ENCODE results near the gene LAPTM4A. TPM values are rescaled to one million over a fixed set of nuclear protein-coding genes. Genes with fewer than 3 reads are reported as not detected.

The LAPTM4A gene
- total RNA-seq, 1 experiment from 2014 or later = 123 TPM

GRCh38 chr2:20094142-20094755 is 42.8 kb upstream of the LAPTM4A start:
- DNase-seq (ENCODE audit: low read depth, low spot score) = no peak
- Histone ChIP-seq H3K27ac (ENCODE audit: low read length) (no peak overlapping the region), H3K4me1 (ENCODE audit: control insufficient read depth, insufficient read depth, low read length) (0 out of 2 replicates have a peak, but pooled peaks cover 3% of the 10 kb centered on the region), H3K27me3 (ENCODE audit: control insufficient read depth, insufficient read depth, low read length) (no peaks in the 10 kb centered on the region), H3K4me3 (ENCODE audit: low read depth in 2 of 2, low read length in 2 of 2) (no peak overlapping the region), H3K36me3 (ENCODE audit: control insufficient read depth, insufficient read depth, low read length) (no peaks in the 10 kb centered on the region), H3K9me3 (ENCODE audit: control insufficient read depth, insufficient read depth, low read depth, low read length) (no peaks in the 10 kb centered on the region)
- CTCF ChIA-PET = interaction anchor here (0.6 to 0.8 kb wide), 2 partner anchors 79 to 258 kb away, joined by 3 to 6 read pairs; no protein-coding TSS in a partner anchor
- ATAC-seq = no peak
- TF ChIP-seq TCF7L2 (IDR thresholded peaks at IDR 0.05; ENCODE audit: low read depth, low read length) (no peak), SIN3A (IDR thresholded peaks at IDR 0.05; ENCODE audit: borderline replicate concordance, insufficient read depth, low read depth, low read length) (no peak)
- BruUV-seq (replicated peaks) = no TSS peak
- intact Hi-C loops (cut with micrococcal nuclease; ENCODE audit: unreplicated experiment) (no loop called here), in situ Hi-C loops (cut with HindIII; ENCODE audit: low pct_unique_long_range_greater_than_20kb, low sequenced_read_pairs) (no loop called here)
- POLR2A ChIA-PET = interaction anchor here (0.7 kb wide), 1 partner anchor 1258 kb away, joined by 3 read pairs; no protein-coding TSS in a partner anchor

GRCh38 chr2:20093263-20094141 is 42.1 kb upstream of the LAPTM4A start:
- ChIA-PET POLR2A (interaction anchor here (0.7 kb wide), 1 partner anchor 1259 kb away, joined by 3 read pairs; no protein-coding TSS in a partner anchor), CTCF (no interaction called here)
- H3K27ac ChIP-seq (ENCODE audit: low read length) = no peak overlapping the region
- BruUV-seq (replicated peaks) = no TSS peak
- no peaks in the 10 kb centered on the region for H3K27me3 ChIP-seq (ENCODE audit: control insufficient read depth, insufficient read depth, low read length)
- peak; percentile 66 for ATAC-seq
- TF ChIP-seq CTCF (IDR thresholded peaks at IDR 0.05) (peak; percentile 75), SIN3A (IDR thresholded peaks at IDR 0.05; ENCODE audit: borderline replicate concordance, insufficient read depth, low read depth, low read length) (no peak)
- H3K9me3 ChIP-seq (ENCODE audit: control insufficient read depth, insufficient read depth, low read depth, low read length) = no peaks in the 10 kb centered on the region
- H3K4me1 ChIP-seq (ENCODE audit: control insufficient read depth, insufficient read depth, low read length) = 0 out of 2 replicates have a peak, but pooled peaks cover 3% of the 10 kb centered on the region
- no peaks in the 10 kb centered on the region for H3K36me3 ChIP-seq (ENCODE audit: control insufficient read depth, insufficient read depth, low read length)
- intact Hi-C loops (cut with micrococcal nuclease; ENCODE audit: unreplicated experiment) = no loop called here
- no peak overlapping the region for H3K4me3 ChIP-seq (ENCODE audit: low read depth in 2 of 2, low read length in 2 of 2)
- in situ Hi-C loops (cut with HindIII; ENCODE audit: low pct_unique_long_range_greater_than_20kb, low sequenced_read_pairs) = no loop called here
- no peak for DNase-seq (ENCODE audit: low read depth, low spot score)

- in situ Hi-C loops (cut with HindIII; ENCODE audit: low pct_unique_long_range_greater_than_20kb, low sequenced_read_pairs) = no loop called here
- Histone ChIP-seq H3K27me3 (ENCODE audit: control insufficient read depth, insufficient read depth, low read length) (no peaks in the 10 kb centered on the region), H3K36me3 (ENCODE audit: control insufficient read depth, insufficient read depth, low read length) (no peaks in the 10 kb centered on the region), H3K9me3 (ENCODE audit: control insufficient read depth, insufficient read depth, low read depth, low read length) (no peaks in the 10 kb centered on the region), H3K4me1 (ENCODE audit: control insufficient read depth, insufficient read depth, low read length) (0 out of 2 replicates have a peak, but pooled peaks cover 3% of the 10 kb centered on the region), H3K27ac (ENCODE audit: low read length) (no peak overlapping the region), H3K4me3 (ENCODE audit: low read depth in 2 of 2, low read length in 2 of 2) (no peak overlapping the region)
- intact Hi-C loops (cut with micrococcal nuclease; ENCODE audit: unreplicated experiment) = no loop called here
- CTCF ChIA-PET = no interaction called here
- no peak for ATAC-seq
- no peak for DNase-seq (ENCODE audit: low read depth, low spot score)
- TF ChIP-seq TCF7L2 (IDR thresholded peaks at IDR 0.05; ENCODE audit: low read depth, low read length) (no peak), POLR2AphosphoS5 (IDR thresholded peaks at IDR 0.05; ENCODE audit: low read depth, low read length) (no peak), CTCF (IDR thresholded peaks at IDR 0.05) (no peak), REST (IDR thresholded peaks at IDR 0.05; ENCODE audit: insufficient read depth in 1 of 2, low read depth in 2 of 2, low read length in 1 of 2) (no peak), SIN3A (IDR thresholded peaks at IDR 0.05; ENCODE audit: borderline replicate concordance, insufficient read depth, low read depth, low read length) (no peak)
- BruUV-seq (replicated peaks) = no TSS peak
- POLR2A ChIA-PET = no interaction called here
Measured at GRCh38 chr2:20092901-20093235, 41.4 kb upstream of the LAPTM4A start.
